Stomach smooth muscle (tissue), 2 donors: ENCODE measurements around the gene CD9.
"Not testable (repeated sequence)": the region's sequence is repeated elsewhere in the genome, so short reads cannot be mapped to it uniquely, and the experiment has no call there.

Experiments
- H3K27ac ChIP-seq: one replicate; pipeline ENCODE4 v1.7.0; 2013; ENCODE audit warnings: mild to moderate bottlenecking, low read length, inconsistent platforms
- H3K27me3 ChIP-seq, 2 donors: one replicate each; pipeline ENCODE4 v1.7.0; 2013; ENCODE audit warnings: low read length in 2 of 2; ENCODE audit not compliant: insufficient read depth in 2 of 2, control insufficient read depth in 1 of 2
- H3K36me3 ChIP-seq, 2 donors: one replicate each; pipeline ENCODE4 v1.7.0; 2013; ENCODE audit warnings: low read length in 2 of 2; ENCODE audit not compliant: control insufficient read depth in 2 of 2, insufficient read depth in 2 of 2
- H3K4me1 ChIP-seq: one replicate; pipeline ENCODE4 v1.7.0; 2013; ENCODE audit warnings: low read length; ENCODE audit not compliant: control insufficient read depth, insufficient read depth
- H3K4me3 ChIP-seq, 2 donors: one replicate each; pipeline ENCODE4 v1.7.0; 2013; ENCODE audit warnings: low read length in 2 of 2
- H3K9ac ChIP-seq, 2 donors: one replicate each; pipeline ENCODE4 v1.7.0; 2013; ENCODE audit warnings: low read length in 2 of 2, mild to moderate bottlenecking in 1 of 2
- H3K9me3 ChIP-seq, 2 donors: one replicate each; pipeline ENCODE4 v1.7.0; 2013; ENCODE audit warnings: low read length in 2 of 2; ENCODE audit not compliant: control insufficient read depth in 2 of 2
- donor health status: healthy.
- donor health status: Pancreatic carcinoma.

The CD9 gene

GRCh38 chr12:6181166-6181565 is 19.0 kb upstream of the CD9 start:
- Histone ChIP-seq H3K9ac (no peak overlapping the region), H3K27ac (peak overlapping the region; percentile 93), H3K4me3 (no peak overlapping the region), H3K27me3 (no peaks in the 10 kb centered on the region), H3K4me1 (peaks cover 58% of the 10 kb centered on the region), H3K36me3 (no peaks in the 10 kb centered on the region), H3K9me3 (no peaks in the 10 kb centered on the region)

DNA sequence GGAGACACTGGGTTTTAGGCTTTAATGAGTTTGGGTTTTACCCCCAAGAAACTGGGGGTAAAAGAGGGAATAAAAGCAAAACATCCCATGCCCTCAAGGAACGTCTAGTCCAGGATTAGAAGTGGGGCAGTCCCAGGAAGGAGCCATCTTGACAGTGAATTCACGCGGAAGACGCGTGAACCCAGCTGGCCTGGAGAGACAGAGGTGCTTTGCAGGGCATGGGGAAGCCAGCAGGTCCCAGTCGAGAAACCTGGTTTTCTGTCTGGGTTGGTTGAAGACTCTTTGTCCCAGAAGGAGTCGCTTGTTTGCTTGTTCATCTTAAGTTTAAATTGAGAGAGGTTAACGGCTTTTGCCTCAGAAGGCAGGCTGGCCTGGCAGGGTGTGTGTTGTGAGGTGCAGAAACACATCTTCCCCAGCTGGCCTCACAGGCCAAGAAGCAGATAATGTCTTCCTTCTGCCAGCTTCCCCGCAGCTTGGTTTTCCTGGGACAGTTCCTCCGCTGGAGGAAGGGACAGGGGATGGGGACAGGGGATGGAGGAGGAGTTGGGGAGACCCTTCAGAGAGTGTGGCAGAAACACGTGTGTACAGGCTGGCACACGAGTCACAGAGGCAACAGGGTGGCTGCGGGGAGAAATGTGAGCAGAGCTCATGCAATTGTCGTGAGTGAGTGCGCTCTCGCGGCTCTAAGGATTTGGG is 18.5 kb upstream of the CD9 start:
- H3K9me3 ChIP-seq: no peaks in the 10 kb centered on the region
- H3K27me3 ChIP-seq: no peaks in the 10 kb centered on the region
- peak overlapping the region; percentile 93 for H3K27ac ChIP-seq
- peaks cover 61% of the 10 kb centered on the region for H3K4me1 ChIP-seq
- H3K9ac ChIP-seq: peak overlapping the region; percentile 39 to 66
- H3K4me3 ChIP-seq: peak overlapping the region in 1 of 2 donors; percentile 57
- H3K36me3 ChIP-seq: no peaks in the 10 kb centered on the region

GRCh38 chr12:6182279-6182898 is 17.8 kb upstream of the CD9 start:
- Histone ChIP-seq H3K27ac (peak overlapping the region; percentile 93), H3K4me1 (peaks cover 64% of the 10 kb centered on the region), H3K9me3 (no peaks in the 10 kb centered on the region), H3K27me3 (no peaks in the 10 kb centered on the region), H3K36me3 (no peaks in the 10 kb centered on the region), H3K9ac (peak overlapping the region; percentile 39 to 66), H3K4me3 (peak overlapping the region in 1 of 2 donors; percentile 57)

DNA sequence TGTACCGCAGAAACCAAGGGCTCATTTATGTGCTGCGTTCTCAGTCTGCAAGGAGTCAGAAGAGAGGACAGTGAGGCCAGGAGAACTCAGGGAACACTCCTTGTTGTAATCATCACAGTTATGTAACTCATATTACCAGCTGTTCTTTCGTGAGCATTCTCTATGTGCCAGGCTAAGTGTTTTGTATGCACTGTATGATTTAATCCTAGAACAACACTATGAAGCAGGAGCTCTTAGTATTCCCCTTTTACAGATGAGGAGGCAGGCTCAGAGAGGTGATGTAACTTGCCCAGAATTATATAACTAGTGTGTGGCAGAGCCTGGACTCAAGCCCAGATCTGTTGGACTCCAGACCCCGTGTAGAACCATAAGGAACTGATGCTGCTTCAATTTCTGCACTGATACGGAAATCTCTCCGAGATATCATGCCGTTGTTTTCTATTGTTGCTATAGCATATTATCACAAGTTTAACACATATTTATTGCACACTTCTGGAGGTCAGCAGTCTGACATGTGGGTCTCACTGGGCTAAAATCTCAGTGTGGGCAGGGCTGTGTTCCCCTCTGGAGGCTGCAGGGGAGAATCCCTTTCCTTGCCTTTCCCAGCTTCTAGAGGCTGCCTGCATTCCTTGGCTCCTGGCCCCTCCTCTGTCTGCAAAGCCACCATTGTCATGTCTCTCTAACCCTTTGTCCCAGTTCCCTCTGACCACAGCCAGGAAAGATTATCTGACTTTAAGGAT is 16.3 kb upstream of the CD9 start:
- H3K27me3 ChIP-seq: no peaks in the 10 kb centered on the region
- H3K4me1 ChIP-seq: peaks cover 77% of the 10 kb centered on the region
- peak overlapping the region; percentile 93 for H3K27ac ChIP-seq
- peak overlapping the region; percentile 18 to 72 for H3K9ac ChIP-seq
- H3K9me3 ChIP-seq: no peaks in the 10 kb centered on the region
- peak overlapping the region in 1 of 2 donors; percentile 47 for H3K4me3 ChIP-seq
- H3K36me3 ChIP-seq: no peaks in the 10 kb centered on the region

DNA sequence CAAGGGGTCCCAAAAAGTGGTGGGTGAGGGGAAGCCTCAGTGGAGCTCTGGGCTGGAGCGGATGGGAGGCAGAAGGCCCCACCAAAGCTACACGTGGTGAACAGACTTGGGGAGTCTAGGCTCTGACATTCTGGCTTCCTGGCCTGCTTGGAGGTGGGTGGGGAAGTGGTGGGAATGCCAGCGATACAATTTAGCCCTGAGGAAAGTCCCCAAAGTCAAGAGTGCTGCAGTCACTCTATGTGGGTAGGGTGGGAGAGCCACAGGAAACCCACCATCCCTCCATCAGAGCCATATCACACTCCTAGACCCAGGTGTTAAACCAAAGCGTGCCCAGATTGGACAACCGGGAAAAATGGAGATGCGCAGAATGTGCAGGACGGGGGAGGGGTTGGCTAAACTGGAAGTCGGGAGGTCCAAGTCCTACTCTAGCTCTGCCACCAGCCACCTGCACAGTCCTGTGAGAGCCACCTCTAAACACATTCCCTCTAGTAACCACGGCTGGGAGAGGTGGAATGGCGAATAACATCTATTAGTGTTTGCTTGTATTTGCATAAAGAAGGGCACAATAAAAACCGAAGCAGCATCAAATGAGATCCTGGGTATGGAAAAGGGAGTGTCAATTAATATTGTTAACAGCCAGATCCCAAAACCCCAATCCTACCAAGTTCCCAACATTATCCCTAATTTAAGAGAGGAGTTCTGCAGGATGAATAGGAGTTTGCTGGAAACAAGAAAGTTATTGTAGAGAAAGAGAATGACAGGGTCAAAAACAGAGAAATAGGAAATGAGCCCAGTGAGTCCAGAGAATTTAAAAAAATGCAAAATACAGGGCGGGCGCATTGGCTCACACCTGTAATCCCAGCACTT is 14.0 kb upstream of the CD9 start:
- no peaks in the 10 kb centered on the region for H3K9me3 ChIP-seq
- H3K4me3 ChIP-seq: no peak overlapping the region
- H3K4me1 ChIP-seq: peaks cover 60% of the 10 kb centered on the region
- H3K9ac ChIP-seq: no peak overlapping the region
- H3K36me3 ChIP-seq: no peaks in the 10 kb centered on the region
- peak overlapping the region; percentile 71 for H3K27ac ChIP-seq
- H3K27me3 ChIP-seq: no peaks in the 10 kb centered on the region

DNA sequence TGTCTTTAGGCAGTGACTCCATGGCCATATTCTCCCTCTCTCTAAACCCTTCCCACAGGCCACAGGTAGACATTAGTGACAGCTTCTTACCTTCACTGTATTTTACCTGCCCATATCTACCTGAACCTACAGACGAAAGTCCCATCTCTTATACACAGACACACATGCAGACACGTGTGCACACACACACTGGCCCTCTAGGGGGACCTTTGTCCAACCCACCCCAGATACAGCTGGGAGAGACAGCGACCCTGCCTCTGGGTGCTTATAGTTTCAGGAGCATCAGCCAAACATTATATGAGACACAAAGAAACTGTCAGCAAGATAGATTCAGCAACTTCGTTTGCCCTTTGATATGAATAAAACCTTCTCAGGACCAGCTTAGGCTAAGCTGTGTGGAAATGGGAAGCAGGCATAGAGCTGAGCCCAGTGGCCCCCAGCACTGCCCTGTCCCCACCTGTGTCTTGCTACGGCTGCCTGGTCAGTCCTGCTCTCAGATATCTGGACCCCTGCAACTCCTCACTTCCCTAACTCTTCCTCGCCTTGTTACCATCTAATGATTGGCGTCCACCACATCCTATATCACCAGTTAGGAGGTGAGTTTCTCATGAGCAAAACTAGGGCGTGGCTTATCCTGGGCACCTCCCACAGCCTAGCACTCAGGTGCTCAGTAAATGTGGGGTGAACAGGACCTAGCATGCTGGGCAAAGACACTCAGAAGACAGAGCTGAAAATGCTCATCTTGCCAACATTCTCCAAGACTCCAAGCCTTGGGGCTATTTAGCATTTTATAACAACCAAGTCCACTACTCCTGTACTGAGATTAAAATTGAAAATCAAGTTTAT is 12.0 kb upstream of the CD9 start:
- Histone ChIP-seq H3K9ac (no peak overlapping the region), H3K4me1 (peaks cover 41% of the 10 kb centered on the region), H3K4me3 (no peak overlapping the region), H3K9me3 (no peaks in the 10 kb centered on the region), H3K27me3 (no peaks in the 10 kb centered on the region), H3K27ac (peak overlapping the region; percentile 71), H3K36me3 (no peaks in the 10 kb centered on the region)

DNA sequence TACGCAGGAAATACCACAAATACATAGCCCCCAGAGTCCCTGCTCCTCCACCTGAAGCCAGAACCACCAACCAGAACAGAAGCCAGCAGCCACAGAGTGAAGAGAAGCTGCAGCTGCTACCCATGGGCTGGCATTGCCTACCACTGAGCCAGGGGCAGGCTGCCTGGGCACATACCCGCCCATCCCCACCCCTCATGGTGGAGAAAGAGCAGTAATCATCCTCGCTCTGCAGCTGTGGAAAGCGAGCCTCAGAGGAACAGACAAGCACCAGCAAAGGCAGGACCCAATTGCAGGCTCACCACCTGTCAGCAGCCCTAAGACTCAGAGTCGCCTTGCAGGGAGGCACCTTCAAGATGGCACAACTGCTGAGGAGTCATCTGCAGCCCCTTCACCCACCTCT is 11.2 kb upstream of the CD9 start:
- no peak overlapping the region for H3K27ac ChIP-seq
- H3K4me3 ChIP-seq: no peak overlapping the region
- no peaks in the 10 kb centered on the region for H3K36me3 ChIP-seq
- no peaks in the 10 kb centered on the region for H3K9me3 ChIP-seq
- H3K9ac ChIP-seq: no peak overlapping the region
- H3K4me1 ChIP-seq: peaks cover 36% of the 10 kb centered on the region
- no peaks in the 10 kb centered on the region for H3K27me3 ChIP-seq

DNA sequence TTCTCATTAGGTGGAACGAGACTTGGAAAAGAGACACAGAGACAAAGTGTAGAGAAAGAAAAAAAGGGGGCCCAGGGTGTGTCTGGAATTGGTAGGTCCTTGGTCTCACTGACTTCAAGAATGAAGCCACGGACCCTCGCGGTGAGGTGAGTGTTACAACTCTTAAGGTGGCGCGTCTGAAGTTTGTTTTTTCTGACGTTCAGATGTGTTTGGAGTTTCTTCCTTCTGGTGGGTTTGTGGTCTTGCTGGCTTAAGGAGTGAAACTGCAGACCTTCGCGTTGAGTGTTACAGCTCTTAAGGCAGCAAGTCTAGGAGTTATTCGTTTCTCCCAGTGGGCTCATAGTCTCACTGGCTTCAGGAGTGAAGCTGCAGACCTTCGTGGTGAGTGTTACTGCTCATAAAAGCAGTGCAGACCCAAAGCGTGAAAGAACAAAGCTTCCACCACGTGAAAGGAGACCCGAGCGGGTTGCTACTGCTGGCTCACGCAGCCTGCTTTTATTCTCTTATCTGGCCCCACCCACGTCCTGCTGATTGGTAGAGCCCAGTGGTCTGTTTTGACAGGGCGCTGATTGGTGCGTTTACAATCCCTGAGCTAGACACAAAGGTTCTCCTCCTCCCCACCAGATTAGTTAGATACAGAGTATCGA is 10.1 kb upstream of the CD9 start:
- not testable (repeated sequence) for H3K36me3 ChIP-seq, H3K27ac ChIP-seq, H3K9ac ChIP-seq, H3K9me3 ChIP-seq, H3K4me3 ChIP-seq, H3K27me3 ChIP-seq
- H3K4me1 ChIP-seq: peaks cover 33% of the 10 kb centered on the region

DNA sequence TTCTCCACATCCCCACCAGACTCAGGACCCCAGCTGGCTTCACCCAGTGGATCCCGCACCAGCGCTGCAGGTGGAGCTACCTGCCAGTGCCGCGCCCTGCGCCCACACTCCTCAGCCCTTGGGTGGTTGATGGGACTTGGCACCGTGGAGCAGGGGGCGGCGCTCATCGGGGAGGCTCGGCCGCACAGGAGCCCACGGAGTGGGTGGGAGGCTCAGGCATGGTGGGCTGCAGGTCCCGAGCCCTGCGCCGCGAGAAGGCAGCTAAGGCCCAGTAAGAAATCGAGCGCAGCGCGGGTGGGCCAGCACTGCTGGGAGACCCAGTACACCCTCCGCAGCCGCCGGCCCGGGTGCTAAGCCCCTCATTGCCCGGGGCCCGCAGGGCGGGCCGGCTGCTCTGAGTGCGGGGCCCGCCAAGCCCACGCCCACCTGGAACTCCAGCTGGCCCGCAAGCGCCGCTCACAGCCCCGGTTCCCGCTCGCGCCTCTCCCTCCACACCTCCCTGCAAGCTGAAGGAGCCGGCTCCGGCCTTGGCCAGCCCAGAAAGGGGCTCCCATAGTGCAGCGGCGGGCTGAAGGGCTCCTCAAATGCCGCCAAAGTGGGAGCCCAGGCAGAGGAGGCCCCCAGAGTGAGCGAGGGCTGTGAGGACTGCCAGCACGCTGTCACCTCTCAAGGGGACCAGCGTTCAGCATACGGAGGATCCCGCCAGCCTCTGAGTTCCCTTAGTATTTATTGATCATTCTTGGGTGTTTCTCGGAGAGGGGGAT is 9.3 kb upstream of the CD9 start:
- H3K27ac ChIP-seq, H3K9me3 ChIP-seq, H3K36me3 ChIP-seq, H3K27me3 ChIP-seq, H3K9ac ChIP-seq, H3K4me3 ChIP-seq: not testable (repeated sequence)
- peaks cover 35% of the 10 kb centered on the region for H3K4me1 ChIP-seq
